ENCODE measurements around the gene RASSF3.

DNA sequence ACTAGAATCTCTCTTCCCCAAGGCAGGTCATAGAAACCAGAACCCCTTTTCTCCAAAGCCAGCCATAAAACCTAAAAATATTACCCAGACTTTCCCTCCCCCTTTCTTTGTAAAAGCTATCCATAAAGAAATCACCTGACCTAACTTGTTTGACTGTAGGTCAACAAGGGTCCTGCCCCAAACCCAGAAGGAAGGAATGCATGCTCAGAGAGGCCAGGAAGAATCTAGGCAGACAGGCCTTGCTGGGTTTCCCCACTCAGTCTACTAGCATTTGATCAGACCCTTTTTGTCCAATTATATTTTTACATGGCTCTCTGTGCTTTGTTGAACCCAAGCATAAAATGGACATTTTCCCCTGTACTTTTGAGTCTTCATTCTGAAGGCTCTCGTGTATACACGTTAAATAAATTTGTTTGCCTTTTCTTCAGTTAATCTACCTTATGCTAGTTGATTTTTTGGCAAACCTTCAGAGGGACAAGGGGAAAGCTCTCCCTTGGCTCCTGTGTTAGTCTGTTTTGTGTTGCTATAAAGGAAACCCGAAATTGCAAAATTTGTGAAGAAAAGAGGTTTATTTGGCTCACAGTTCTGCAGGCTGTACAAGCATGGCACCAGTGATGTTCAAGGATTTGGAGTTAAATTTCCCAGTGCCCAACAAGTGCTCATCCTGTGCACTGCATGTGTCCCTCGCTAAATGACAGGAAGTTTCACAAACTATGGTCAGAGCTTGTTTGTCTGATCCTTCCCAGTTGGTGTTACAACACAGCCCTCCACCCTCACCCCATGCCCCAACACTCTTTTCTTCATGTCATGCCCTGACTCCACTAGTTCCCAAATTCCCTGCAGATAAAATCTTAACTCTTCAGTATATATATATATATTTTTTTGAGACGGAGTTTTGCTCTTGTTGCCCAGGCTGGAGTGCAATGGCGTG lies 14.2 kb upstream of the RASSF3 start:
- no peak for TF ChIP-seq RAD21 (IDR thresholded peaks at IDR 0.05; ENCODE audit: low read depth)
- TF ChIP-seq, protein P1, sequence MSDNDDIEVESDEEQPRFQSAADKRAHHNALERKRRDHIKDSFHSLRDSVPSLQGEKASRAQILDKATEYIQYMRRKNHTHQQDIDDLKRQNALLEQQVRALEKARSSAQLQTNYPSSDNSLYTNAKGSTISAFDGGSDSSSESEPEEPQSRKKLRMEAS (IDR thresholded peaks at IDR 0.05): no peak
- no peak for TF ChIP-seq EP300 (IDR thresholded peaks at IDR 0.05; ENCODE audit: borderline replicate concordance)
- TF ChIP-seq FOXM1 (IDR thresholded peaks at IDR 0.05; ENCODE audit: borderline replicate concordance, low read depth): no peak
- no peak for TF ChIP-seq CEBPB (IDR thresholded peaks at IDR 0.05)
- no peak for TF ChIP-seq ZBTB7A (IDR thresholded peaks at IDR 0.05; ENCODE audit: low read depth)

All from Ishikawa (cell line).